ENCODE measurements around the gene PNKD. TPM values are rescaled to one million over a fixed set of nuclear protein-coding genes. Genes with fewer than 3 reads are reported as not detected.
A peak's percentile ranks its signal among the peaks of the same experiment; 100 is the strongest.

The PNKD gene
- total RNA-seq, 1 experiment from 2014 or later, result 58.1 TPM

- TF ChIP-seq ZBTB33 (IDR thresholded peaks at IDR 0.05; ENCODE audit: extremely low read depth, insufficient replicate concordance, low read length), result no peak
- TF ChIP-seq, protein P1, sequence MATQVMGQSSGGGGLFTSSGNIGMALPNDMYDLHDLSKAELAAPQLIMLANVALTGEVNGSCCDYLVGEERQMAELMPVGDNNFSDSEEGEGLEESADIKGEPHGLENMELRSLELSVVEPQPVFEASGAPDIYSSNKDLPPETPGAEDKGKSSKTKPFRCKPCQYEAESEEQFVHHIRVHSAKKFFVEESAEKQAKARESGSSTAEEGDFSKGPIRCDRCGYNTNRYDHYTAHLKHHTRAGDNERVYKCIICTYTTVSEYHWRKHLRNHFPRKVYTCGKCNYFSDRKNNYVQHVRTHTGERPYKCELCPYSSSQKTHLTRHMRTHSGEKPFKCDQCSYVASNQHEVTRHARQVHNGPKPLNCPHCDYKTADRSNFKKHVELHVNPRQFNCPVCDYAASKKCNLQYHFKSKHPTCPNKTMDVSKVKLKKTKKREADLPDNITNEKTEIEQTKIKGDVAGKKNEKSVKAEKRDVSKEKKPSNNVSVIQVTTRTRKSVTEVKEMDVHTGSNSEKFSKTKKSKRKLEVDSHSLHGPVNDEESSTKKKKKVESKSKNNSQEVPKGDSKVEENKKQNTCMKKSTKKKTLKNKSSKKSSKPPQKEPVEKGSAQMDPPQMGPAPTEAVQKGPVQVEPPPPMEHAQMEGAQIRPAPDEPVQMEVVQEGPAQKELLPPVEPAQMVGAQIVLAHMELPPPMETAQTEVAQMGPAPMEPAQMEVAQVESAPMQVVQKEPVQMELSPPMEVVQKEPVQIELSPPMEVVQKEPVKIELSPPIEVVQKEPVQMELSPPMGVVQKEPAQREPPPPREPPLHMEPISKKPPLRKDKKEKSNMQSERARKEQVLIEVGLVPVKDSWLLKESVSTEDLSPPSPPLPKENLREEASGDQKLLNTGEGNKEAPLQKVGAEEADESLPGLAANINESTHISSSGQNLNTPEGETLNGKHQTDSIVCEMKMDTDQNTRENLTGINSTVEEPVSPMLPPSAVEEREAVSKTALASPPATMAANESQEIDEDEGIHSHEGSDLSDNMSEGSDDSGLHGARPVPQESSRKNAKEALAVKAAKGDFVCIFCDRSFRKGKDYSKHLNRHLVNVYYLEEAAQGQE (IDR thresholded peaks at IDR 0.05; ENCODE audit: low read depth), result no peak
Measured at GRCh38 chr2:218262631-218263586, 7.4 kb upstream of the PNKD start (continued).

- ATAC-seq (no peak), DNase-seq (ENCODE audit: low read depth, low spot score) (no peak)
- POLR2A ChIA-PET, result no interaction called here
Measured at GRCh38 chr2:218263817-218264641, 6.3 kb upstream of the PNKD start.

More at GRCh38 chr2:218263817-218264641, 6.3 kb upstream of the PNKD start:
- ChIA-PET CTCF (interaction anchor here (0.8 kb wide), 1 partner anchor 9 kb away, joined by 3 read pairs; no protein-coding TSS in a partner anchor), RAD21 (ENCODE audit: low non-redundant PET in 1 of 2, low total read pairs in 2 of 2, uncharacterized antibody in 2 of 2, unreplicated experiment in 2 of 2) (no interaction called here)
- TF ChIP-seq ATF3 (IDR thresholded peaks at IDR 0.05), result no peak
- TF ChIP-seq, protein P2, sequence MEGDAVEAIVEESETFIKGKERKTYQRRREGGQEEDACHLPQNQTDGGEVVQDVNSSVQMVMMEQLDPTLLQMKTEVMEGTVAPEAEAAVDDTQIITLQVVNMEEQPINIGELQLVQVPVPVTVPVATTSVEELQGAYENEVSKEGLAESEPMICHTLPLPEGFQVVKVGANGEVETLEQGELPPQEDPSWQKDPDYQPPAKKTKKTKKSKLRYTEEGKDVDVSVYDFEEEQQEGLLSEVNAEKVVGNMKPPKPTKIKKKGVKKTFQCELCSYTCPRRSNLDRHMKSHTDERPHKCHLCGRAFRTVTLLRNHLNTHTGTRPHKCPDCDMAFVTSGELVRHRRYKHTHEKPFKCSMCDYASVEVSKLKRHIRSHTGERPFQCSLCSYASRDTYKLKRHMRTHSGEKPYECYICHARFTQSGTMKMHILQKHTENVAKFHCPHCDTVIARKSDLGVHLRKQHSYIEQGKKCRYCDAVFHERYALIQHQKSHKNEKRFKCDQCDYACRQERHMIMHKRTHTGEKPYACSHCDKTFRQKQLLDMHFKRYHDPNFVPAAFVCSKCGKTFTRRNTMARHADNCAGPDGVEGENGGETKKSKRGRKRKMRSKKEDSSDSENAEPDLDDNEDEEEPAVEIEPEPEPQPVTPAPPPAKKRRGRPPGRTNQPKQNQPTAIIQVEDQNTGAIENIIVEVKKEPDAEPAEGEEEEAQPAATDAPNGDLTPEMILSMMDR (IDR thresholded peaks at IDR 0.05 in 2 of 3, conservative IDR thresholded peaks at IDR 0.05 in 1 of 3; ENCODE audit: borderline replicate concordance in 1 of 3, insufficient read depth in 1 of 3, low read depth in 2 of 3, low read length in 2 of 3), result 0 out of 6 replicates have a peak, but pooled peaks of 2 of the 3 experiments have one; percentile 10 to 14
- intact Hi-C loops (cut with micrococcal nuclease), result no loop called here
- H3K4me2 ChIP-seq (ENCODE audit: low read length), result no peak overlapping the region
- H3K4me3 ChIP-seq (replicated peaks in 1 of 2; ENCODE audit: low read depth in 1 of 2, low read length in 2 of 2), result no peak overlapping the region
- peaks cover 3% of the 10 kb centered on the region for H3K79me2 ChIP-seq (ENCODE audit: insufficient read depth, low read length)
- no peaks in the 10 kb centered on the region for H3K9me3 ChIP-seq (ENCODE audit: control insufficient read depth in 1 of 2, insufficient read depth in 1 of 2, low read depth in 1 of 2, low read length in 2 of 2)
- no peak overlapping the region for H3K9ac ChIP-seq (ENCODE audit: low read length)
- H3K27me3 ChIP-seq (ENCODE audit: insufficient read depth, low read length), result no peaks in the 10 kb centered on the region
- no peaks in the 10 kb centered on the region for H4K20me1 ChIP-seq (ENCODE audit: insufficient read depth)
- no TSS peak for BruUV-seq (replicated peaks)
- peaks cover 0 to 8% of the 10 kb centered on the region in 2 experiments; a peak in 1 of 4 replicates for H3K4me1 ChIP-seq (ENCODE audit: control insufficient read depth in 1 of 2, insufficient read depth in 2 of 2, low read length in 2 of 2)
- H3K27ac ChIP-seq (ENCODE audit: low read depth, low read length), result no peak overlapping the region
- no peaks in the 10 kb centered on the region for H3K9me2 ChIP-seq (ENCODE audit: insufficient read depth)
- H2AFZ ChIP-seq (ENCODE audit: low read depth, low read length, poor library complexity, severe bottlenecking), result no peak overlapping the region
- peaks cover 12 to 14% of the 10 kb centered on the region in 2 experiments; a peak in 3 of 4 replicates for H3K36me3 ChIP-seq (ENCODE audit: control insufficient read depth in 1 of 2, insufficient read depth in 2 of 2, low read length in 2 of 2)
